AG04450 (cell line): ENCODE data around the gene ISLR. TPM values are rescaled to one million over a fixed set of nuclear protein-coding genes. Genes with fewer than 3 reads are reported as not detected.

Experiments
- CTCF ChIA-PET: fragments of 300-600, 350-600 bp; formaldehyde crosslinking; extraction: SDS; loops from one replicate; lab custom pipeline; 2022; ENCODE audit warnings: antibody characterized with exemption, inconsistent platforms; lab: Charles Lee
- POLR2A ChIA-PET: fragments of 350-600 bp; formaldehyde crosslinking; extraction: SDS; loops from one replicate; lab custom pipeline; 2021; ENCODE audit warnings: antibody characterized with exemption, inconsistent platforms; lab: Yijun Ruan, JAX
- DNase-seq: peaks from one replicate; pipeline ENCODE4 v3.0.0-alpha.2; 2011; ENCODE audit warnings: low read depth, low spot score
- H3K27ac ChIP-seq: one replicate; pipeline ENCODE4 v1.5.1; 2012; ENCODE audit warnings: low read depth, low read length, control low read depth
- H3K27me3 ChIP-seq: one replicate; pipeline ENCODE4 v1.6.0; 2012; ENCODE audit warnings: low read length; ENCODE audit not compliant: control insufficient read depth, insufficient read depth
- H3K4me3 ChIP-seq: 2 replicates; pipeline ENCODE4 v1.5.1; 2011; ENCODE audit warnings: mild to moderate bottlenecking, low read depth, low read length, control low read depth
- H3K9me3 ChIP-seq: 2 replicates; pipeline ENCODE4 v1.5.1; 2012; ENCODE audit warnings: low read length; ENCODE audit not compliant: control insufficient read depth, insufficient read depth
- polyA plus RNA-seq: library from polyadenylated mRNA; depleted of rRNA; stranded (reverse); fragments of >200 nt; gene quantifications from 2 replicates; pipeline ENCODE4 v1.2.3, GENCODE V29; 2011
- TF ChIP-seq, protein P1 (sequence below): IDR thresholded peaks from 2 replicates; pipeline ENCODE4 v1.5.1; 2011; ENCODE audit warnings: low read depth, low read length, control low read depth, inconsistent platforms

Gene ISLR
- polyA plus RNA-seq, 1 experiment: 2.3 TPM

DNA sequence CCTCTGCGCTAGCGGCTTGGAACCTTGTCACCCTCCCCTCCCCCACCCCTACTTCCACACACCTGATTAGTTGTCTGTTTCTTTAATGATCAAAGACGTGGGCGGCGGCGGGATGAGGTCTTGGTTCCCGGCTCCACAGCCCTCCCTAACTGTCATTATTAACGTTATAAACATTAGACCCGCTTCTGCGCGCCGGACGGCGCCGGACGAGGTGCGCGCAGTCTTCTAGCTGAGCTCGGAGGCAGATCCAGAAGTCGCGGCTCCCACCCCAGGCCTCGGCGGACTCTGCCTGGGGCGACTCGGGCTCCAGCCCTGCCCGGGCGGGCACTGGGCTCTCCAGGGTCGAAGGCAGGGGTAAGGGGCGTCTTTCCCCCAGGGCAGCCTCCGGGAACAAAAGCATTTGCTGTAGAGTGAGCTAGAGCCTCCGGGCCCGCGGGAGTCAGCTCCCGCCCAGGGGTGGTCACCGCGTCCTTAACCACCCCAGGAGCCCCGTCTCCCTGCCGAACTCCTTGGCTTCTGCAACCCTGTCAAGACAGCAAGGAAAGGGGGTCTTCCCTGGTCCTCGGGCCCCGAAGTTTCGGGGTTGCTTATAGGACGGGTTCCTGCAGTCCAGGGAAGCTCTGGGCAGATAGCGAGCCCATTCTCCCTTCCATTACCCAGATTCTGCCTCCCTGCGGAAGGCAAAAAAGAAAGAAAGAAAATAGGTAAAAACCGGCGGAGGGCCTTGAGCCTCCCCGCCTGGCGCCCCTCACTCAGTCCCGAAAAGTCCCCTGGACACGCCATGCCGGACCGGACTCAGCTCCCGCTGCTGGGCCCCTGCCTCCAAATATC, 45.3 kb upstream of the ISLR start:
- DNase-seq: no peak
- Histone ChIP-seq H3K27me3 (peaks cover 87% of the 10 kb centered on the region), H3K4me3 (peak overlapping the region; percentile 41), H3K9me3 (peaks cover 7% of the 10 kb centered on the region), H3K27ac (no peak overlapping the region)
- CTCF ChIA-PET: interaction anchor here (0.6 to 4.6 kb wide), 21 partner anchors 19 to 1885 kb away, joined by 3 to 58 read pairs (median 4); no protein-coding TSS in a partner anchor
- TF ChIP-seq, protein P1, sequence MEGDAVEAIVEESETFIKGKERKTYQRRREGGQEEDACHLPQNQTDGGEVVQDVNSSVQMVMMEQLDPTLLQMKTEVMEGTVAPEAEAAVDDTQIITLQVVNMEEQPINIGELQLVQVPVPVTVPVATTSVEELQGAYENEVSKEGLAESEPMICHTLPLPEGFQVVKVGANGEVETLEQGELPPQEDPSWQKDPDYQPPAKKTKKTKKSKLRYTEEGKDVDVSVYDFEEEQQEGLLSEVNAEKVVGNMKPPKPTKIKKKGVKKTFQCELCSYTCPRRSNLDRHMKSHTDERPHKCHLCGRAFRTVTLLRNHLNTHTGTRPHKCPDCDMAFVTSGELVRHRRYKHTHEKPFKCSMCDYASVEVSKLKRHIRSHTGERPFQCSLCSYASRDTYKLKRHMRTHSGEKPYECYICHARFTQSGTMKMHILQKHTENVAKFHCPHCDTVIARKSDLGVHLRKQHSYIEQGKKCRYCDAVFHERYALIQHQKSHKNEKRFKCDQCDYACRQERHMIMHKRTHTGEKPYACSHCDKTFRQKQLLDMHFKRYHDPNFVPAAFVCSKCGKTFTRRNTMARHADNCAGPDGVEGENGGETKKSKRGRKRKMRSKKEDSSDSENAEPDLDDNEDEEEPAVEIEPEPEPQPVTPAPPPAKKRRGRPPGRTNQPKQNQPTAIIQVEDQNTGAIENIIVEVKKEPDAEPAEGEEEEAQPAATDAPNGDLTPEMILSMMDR: no peak
- POLR2A ChIA-PET: interaction anchor here (0.6 to 0.7 kb wide), 2 partner anchors 93 to 555 kb away, joined by 5 to 10 read pairs; no protein-coding TSS in a partner anchor

DNA sequence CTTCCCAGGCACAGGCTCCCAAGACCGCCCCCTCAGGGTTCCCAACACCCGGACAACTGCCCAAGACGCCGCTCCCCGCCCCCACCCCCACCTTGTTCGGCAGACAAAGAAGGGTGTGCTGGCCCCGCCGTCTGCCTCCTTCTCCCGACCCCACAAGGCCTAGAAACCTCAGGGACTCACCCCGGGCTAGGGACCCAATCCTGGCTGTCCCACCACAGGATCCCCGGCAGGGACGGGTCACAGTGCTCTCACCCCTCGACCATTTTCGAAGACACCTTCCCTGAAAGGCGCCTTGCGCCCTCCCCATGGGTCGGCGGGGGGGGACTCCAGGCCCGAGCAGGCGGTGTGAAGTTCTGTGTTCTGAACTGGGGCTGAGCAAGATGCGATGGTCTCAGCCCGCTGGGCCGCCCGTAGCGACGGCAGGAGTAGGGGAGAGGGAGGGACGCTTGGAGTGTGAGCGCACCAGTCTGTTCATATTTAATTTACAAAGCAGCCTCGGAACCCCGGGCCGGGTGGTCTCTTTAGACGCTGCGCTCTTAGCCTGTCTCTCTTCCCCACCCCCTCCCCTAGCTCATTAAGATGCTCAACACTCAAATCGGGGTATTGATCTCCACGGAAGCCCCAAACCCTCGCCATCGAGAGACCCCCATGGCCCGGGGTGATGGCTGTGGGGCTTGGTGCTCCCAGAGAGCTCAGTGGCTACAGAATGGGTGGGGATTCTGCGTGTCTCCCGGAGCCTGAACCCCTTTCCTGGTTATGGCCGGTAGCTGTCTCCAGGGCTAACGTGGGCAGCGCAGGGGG, 44.5 kb upstream of the ISLR start:
- TF ChIP-seq, protein P1: no peak
- POLR2A ChIA-PET: interaction anchor here (0.6 kb wide), 1 partner anchor 92 kb away, joined by 10 read pairs; no protein-coding TSS in a partner anchor
- no peak overlapping the region for H3K4me3 ChIP-seq
- CTCF ChIA-PET: interaction anchor here (0.6 to 4.6 kb wide), 7 partner anchors 18 to 193 kb away, joined by 3 to 58 read pairs (median 9); no protein-coding TSS in a partner anchor
- no peak for DNase-seq
- no peak overlapping the region for H3K27ac ChIP-seq
- peaks cover 88% of the 10 kb centered on the region for H3K27me3 ChIP-seq
- H3K9me3 ChIP-seq: peaks cover 16% of the 10 kb centered on the region

DNA sequence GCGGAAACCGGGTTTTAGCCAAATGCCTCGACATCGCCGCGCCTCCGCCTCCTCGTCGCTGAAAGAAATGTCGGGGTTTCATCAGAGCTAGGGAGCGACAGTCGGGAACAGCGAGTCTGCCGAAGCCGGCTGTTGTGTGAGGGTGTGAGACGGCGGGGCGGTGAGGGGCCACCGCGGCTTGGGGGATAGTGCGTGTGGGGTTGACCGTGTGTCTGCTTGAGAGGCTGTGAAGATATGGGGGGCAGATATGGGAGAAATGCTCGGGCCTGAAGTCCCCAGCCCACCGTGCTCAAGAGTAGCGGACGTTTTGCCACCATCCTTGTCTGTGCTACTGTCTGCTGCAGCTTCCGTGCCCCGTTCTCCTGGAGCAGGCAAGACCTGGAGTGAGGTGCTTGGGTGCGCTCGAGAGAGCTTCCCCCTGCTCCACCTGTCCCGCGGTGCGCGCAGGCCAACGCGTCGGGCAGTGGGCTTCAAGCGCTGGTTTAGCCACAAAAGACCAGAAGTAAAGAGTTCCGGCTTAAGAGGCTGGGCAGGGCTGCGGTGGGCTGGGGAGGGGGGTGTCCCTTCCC, 43.8 kb upstream of the ISLR start:
- TF ChIP-seq, protein P1: no peak
- ChIA-PET POLR2A (no interaction called here), CTCF (interaction anchor here (0.6 to 3.7 kb wide), 4 partner anchors 157 to 192 kb away, joined by 4 to 58 read pairs (median 32); no protein-coding TSS in a partner anchor)
- Histone ChIP-seq H3K27me3 (peaks cover 87% of the 10 kb centered on the region), H3K9me3 (peaks cover 21% of the 10 kb centered on the region), H3K4me3 (no peak overlapping the region), H3K27ac (no peak overlapping the region)
- no peak for DNase-seq

DNA sequence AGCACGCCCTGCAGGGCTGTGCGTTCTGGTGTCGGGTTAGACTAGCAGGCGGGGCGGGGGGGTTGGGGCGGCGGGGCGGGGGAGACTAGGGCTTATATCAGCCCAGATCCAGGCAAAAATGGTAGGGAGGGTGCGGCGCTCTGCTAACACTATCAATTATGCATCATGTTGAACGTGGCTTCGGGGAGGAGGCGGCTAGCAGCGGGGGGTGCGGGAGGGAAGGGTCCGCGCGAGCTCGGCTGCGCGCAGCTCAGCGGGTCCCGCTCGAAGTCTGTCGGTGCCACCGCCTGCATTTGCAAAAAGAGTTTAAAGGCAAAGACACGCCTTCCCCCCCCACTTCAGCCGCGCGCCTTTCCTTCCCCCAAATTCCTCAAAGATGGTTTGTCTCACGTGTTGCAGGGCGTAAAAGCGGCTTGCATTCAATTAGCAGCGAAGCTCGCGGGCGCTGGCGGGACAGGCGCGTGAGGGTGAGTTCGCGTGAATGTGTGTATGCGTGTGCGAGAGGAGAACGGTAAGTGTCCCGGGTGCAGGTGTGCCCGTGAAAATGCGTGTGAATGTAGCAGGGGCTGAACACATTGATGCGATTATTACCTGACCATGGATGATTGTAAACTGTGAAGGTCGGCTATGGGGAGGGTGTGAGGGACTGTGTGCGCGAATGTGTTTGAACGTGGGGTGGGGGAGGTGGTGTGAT, 43.2 kb upstream of the ISLR start, which contains the start of gene ISLR2:
Gene ISLR2, plus strand, starts transcription at position 432 of the 694 bp plus-strand sequence. CDS start 2,169 bp downstream, outside the sequence.
- no peak within 1 kb of the TSS for H3K4me3 ChIP-seq
- TF ChIP-seq, protein P1: no peak
- DNase-seq: no peak
- POLR2A ChIA-PET: no interaction called here
- CTCF ChIA-PET: interaction anchor here (0.6 to 3.7 kb wide), 3 partner anchors 40 to 178 kb away, joined by 7 to 58 read pairs (median 9); no protein-coding TSS in a partner anchor
- H3K27me3 ChIP-seq: peaks cover 87% of the 10 kb centered on the region
- no peak within 1 kb of the TSS for H3K27ac ChIP-seq
- peaks cover 24% of the 10 kb centered on the region for H3K9me3 ChIP-seq
